GM23338 (cell line): ENCODE data around the gene OR2D3. TPM values are rescaled to one million over a fixed set of nuclear protein-coding genes. Genes with fewer than 3 reads are reported as not detected.

Experiments
- ATAC-seq: fragments of 200-7000 bp; cut with Tn5 transposase; 3 replicates; pipeline ENCODE4 v1.9.1; 2020
- DNase-seq: peaks from one replicate; pipeline ENCODE4 v3.0.0-alpha.2; 2015; ENCODE audit warnings: low spot score
- H2AFZ ChIP-seq: fragments of 200-600 bp; sonication (generic); 2 replicates; pipeline ENCODE4 v1.8.0; 2016; ENCODE audit warnings: antibody characterized with exemption, mild to moderate bottlenecking, moderate library complexity
- H3F3A ChIP-seq: fragments of 200-600 bp; sonication (generic); replicated peaks from 2 replicates; pipeline ENCODE4 v1.8.0; 2017; ENCODE audit warnings: antibody characterized with exemption, mixed run types, low read depth
- H3K27ac ChIP-seq: fragments of 200-600 bp; sonication (generic); 2 replicates; pipeline ENCODE4 v1.6.1; 2016; ENCODE audit warnings: low read depth
- H3K27me3 ChIP-seq: fragments of 200-600 bp; sonication (generic); 2 replicates; pipeline ENCODE4 v1.8.0; 2016; ENCODE audit warnings: mild to moderate bottlenecking, mixed run types, moderate library complexity; ENCODE audit not compliant: insufficient read depth
- H3K36me3 ChIP-seq: fragments of 200-600 bp; sonication (generic); 2 replicates; pipeline ENCODE4 v1.8.0; 2016; ENCODE audit warnings: mild to moderate bottlenecking; ENCODE audit not compliant: insufficient read depth
- H3K4me1 ChIP-seq: fragments of 200-600 bp; sonication (generic); 2 replicates; pipeline ENCODE4 v1.8.0; 2016; ENCODE audit warnings: mild to moderate bottlenecking, moderate library complexity; ENCODE audit not compliant: insufficient read depth
- H3K4me2 ChIP-seq: fragments of 200-600 bp; sonication (generic); 2 replicates; pipeline ENCODE4 v1.7.1; 2017; ENCODE audit warnings: mixed run types
- H3K4me3 ChIP-seq: fragments of 200-600 bp; sonication (generic); 2 replicates; pipeline ENCODE4 v1.6.1; 2016; ENCODE audit warnings: mixed run types
- H3K79me2 ChIP-seq: fragments of 200-600 bp; sonication (generic); replicated peaks from 2 replicates; pipeline ENCODE4 v1.8.0; 2017; ENCODE audit warnings: mild to moderate bottlenecking; ENCODE audit not compliant: insufficient read depth
- H3K9me2 ChIP-seq: fragments of 200-600 bp; sonication (generic); 2 replicates; pipeline ENCODE4 v1.8.0; 2017; ENCODE audit not compliant: insufficient read depth
- H4K20me1 ChIP-seq: fragments of 200-600 bp; sonication (generic); replicated peaks from 2 replicates; pipeline ENCODE4 v1.8.0; 2017; ENCODE audit warnings: mild to moderate bottlenecking; ENCODE audit not compliant: insufficient read depth
- H3K27ac Mint-ChIP-seq: 2 replicates; pipeline ENCODE4 v1.8.0; 2020; ENCODE audit warnings: inconsistent platforms, mild to moderate bottlenecking, moderate library complexity, mixed read lengths
- H3K27me3 Mint-ChIP-seq: 3 replicates; pipeline ENCODE4 v1.8.0; 2022; ENCODE audit warnings: low read depth, mild to moderate bottlenecking, moderate library complexity, mixed read lengths, inconsistent platforms; ENCODE audit not compliant: insufficient read depth, poor library complexity
- H3K36me3 Mint-ChIP-seq: 3 replicates; pipeline ENCODE4 v1.8.0; 2021; ENCODE audit warnings: low read depth, mild to moderate bottlenecking, inconsistent platforms, moderate library complexity, mixed read lengths
- H3K4me1 Mint-ChIP-seq: 3 replicates; pipeline ENCODE4 v1.8.0; 2020; ENCODE audit warnings: mild to moderate bottlenecking, inconsistent platforms, mixed read lengths
- H3K4me3 Mint-ChIP-seq: 3 replicates; pipeline ENCODE4 v1.8.0; 2021; ENCODE audit warnings: moderate library complexity, mild to moderate bottlenecking, inconsistent platforms, mixed read lengths
- H3K9me3 Mint-ChIP-seq: 3 replicates; pipeline ENCODE4 v1.8.0; 2020; ENCODE audit warnings: moderate library complexity, mild to moderate bottlenecking, inconsistent platforms, mixed read lengths
- CREB1 ChIP-seq: fragments of 250-450 bp; sonication (Bioruptor Pico); IDR thresholded peaks from 2 replicates; pipeline ENCODE4 v1.5.0; 2020; ENCODE audit warnings: low read depth, mild to moderate bottlenecking, moderate library complexity
- CTCF ChIP-seq, 2 experiments: fragments of 200-600 bp in 1 of 2; sonication (generic) in 1 of 2; conservative IDR thresholded peaks; 2 replicates each; pipeline versions ENCODE4 v1.5.1 to v1.6.1; 2016 to 2017; ENCODE audit warnings: antibody characterized with exemption in 2 of 2, low read depth in 2 of 2, mild to moderate bottlenecking in 2 of 2, moderate library complexity in 1 of 2
- EZH2 ChIP-seq: fragments of 200-600 bp; sonication (generic); IDR thresholded peaks from one replicate; pipeline ENCODE4 v1.8.0; 2017; ENCODE audit warnings: antibody characterized with exemption, mild to moderate bottlenecking, low read depth; ENCODE audit not compliant: unreplicated experiment
- EZH2phosphoT487 ChIP-seq: fragments of 200-600 bp; sonication (generic); IDR thresholded peaks from one replicate; pipeline ENCODE4 v1.8.1; 2018; ENCODE audit warnings: antibody characterized with exemption; ENCODE audit not compliant: unreplicated experiment
- JUNB ChIP-seq: IDR thresholded peaks from one replicate; pipeline ENCODE4 v1.6.1; 2016; ENCODE audit warnings: antibody characterized with exemption; ENCODE audit not compliant: unreplicated experiment
- NANOG ChIP-seq: IDR thresholded peaks from 2 replicates; pipeline ENCODE4 v1.6.1; 2016; ENCODE audit warnings: antibody characterized with exemption, borderline replicate concordance
- POLR2AphosphoS5 ChIP-seq: IDR thresholded peaks from 2 replicates; pipeline ENCODE4 v1.6.1; 2016; ENCODE audit warnings: antibody characterized with exemption, low read depth
- ZNF114 ChIP-seq: fragments of 250-450 bp; sonication (Bioruptor Pico); IDR thresholded peaks from 2 replicates; pipeline ENCODE4 v1.5.0; 2020; ENCODE audit warnings: mild to moderate bottlenecking, moderate library complexity
- ZNF331 ChIP-seq: fragments of 250-450 bp; sonication (Bioruptor Pico); IDR thresholded peaks from 2 replicates; pipeline ENCODE4 v1.5.0; 2020; ENCODE audit warnings: low read depth, mild to moderate bottlenecking, moderate library complexity
- polyA plus RNA-seq: library from polyadenylated mRNA; unstranded; fragments of >200 nt; fragmentation: Nextera tagmentation; extraction: Ambion mirVana; gene quantifications from 2 replicates; pipeline ENCODE4 v1.2.1, GENCODE V29; 2016
- total RNA-seq: library from RNA; depleted of rRNA; stranded (reverse); fragments of >200 nt; shearing (Covaris generic); gene quantifications from 2 replicates; pipeline ENCODE4 v1.2.3, GENCODE V29; 2014
- TF ChIP-seq, protein P1 (sequence below): fragments of 250-450 bp; sonication (Bioruptor Pico); IDR thresholded peaks from 2 replicates; pipeline ENCODE4 v1.5.0; 2020; ENCODE audit warnings: mild to moderate bottlenecking, moderate library complexity
- TF ChIP-seq, protein P2 (sequence below): IDR thresholded peaks from 2 replicates; pipeline ENCODE4 v1.6.1; 2016; ENCODE audit warnings: antibody characterized with exemption

OR2D3 gene
- total and polyA plus RNA-seq, 2 experiments from 2014 or later: 0.65 TPM; not detected in 1

DNA sequence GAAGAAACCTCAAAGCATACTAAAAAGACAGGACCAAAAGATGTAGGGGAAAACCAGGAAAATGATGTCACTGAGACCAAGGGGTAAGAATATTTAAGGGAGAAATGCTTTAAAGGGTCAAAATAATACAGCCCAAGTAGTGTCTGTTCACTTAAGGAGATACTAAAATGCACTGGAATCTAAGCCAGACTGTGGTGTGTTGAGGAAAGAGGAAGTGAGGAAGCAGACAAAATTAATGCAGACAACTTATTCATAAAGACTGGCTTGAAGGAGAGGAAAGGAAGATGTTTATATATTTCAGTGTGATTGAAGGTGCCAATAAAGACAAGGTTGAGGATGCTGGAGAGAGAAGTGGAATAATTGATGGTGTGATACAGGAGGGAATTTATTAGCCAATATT is 21.2 kb downstream of the OR2D3 start:
- peaks cover 20% of the 10 kb centered on the region; the same call in 1 of the 2 replicates for H3K36me3 ChIP-seq
- TF ChIP-seq NANOG: no peak
- no peak for TF ChIP-seq CTCF (conservative IDR thresholded peaks at IDR 0.05; ENCODE audit: low read depth in 2 of 2)
- TF ChIP-seq ZNF114 (CRISPR knock-in tag): no peak
- TF ChIP-seq, protein P1, sequence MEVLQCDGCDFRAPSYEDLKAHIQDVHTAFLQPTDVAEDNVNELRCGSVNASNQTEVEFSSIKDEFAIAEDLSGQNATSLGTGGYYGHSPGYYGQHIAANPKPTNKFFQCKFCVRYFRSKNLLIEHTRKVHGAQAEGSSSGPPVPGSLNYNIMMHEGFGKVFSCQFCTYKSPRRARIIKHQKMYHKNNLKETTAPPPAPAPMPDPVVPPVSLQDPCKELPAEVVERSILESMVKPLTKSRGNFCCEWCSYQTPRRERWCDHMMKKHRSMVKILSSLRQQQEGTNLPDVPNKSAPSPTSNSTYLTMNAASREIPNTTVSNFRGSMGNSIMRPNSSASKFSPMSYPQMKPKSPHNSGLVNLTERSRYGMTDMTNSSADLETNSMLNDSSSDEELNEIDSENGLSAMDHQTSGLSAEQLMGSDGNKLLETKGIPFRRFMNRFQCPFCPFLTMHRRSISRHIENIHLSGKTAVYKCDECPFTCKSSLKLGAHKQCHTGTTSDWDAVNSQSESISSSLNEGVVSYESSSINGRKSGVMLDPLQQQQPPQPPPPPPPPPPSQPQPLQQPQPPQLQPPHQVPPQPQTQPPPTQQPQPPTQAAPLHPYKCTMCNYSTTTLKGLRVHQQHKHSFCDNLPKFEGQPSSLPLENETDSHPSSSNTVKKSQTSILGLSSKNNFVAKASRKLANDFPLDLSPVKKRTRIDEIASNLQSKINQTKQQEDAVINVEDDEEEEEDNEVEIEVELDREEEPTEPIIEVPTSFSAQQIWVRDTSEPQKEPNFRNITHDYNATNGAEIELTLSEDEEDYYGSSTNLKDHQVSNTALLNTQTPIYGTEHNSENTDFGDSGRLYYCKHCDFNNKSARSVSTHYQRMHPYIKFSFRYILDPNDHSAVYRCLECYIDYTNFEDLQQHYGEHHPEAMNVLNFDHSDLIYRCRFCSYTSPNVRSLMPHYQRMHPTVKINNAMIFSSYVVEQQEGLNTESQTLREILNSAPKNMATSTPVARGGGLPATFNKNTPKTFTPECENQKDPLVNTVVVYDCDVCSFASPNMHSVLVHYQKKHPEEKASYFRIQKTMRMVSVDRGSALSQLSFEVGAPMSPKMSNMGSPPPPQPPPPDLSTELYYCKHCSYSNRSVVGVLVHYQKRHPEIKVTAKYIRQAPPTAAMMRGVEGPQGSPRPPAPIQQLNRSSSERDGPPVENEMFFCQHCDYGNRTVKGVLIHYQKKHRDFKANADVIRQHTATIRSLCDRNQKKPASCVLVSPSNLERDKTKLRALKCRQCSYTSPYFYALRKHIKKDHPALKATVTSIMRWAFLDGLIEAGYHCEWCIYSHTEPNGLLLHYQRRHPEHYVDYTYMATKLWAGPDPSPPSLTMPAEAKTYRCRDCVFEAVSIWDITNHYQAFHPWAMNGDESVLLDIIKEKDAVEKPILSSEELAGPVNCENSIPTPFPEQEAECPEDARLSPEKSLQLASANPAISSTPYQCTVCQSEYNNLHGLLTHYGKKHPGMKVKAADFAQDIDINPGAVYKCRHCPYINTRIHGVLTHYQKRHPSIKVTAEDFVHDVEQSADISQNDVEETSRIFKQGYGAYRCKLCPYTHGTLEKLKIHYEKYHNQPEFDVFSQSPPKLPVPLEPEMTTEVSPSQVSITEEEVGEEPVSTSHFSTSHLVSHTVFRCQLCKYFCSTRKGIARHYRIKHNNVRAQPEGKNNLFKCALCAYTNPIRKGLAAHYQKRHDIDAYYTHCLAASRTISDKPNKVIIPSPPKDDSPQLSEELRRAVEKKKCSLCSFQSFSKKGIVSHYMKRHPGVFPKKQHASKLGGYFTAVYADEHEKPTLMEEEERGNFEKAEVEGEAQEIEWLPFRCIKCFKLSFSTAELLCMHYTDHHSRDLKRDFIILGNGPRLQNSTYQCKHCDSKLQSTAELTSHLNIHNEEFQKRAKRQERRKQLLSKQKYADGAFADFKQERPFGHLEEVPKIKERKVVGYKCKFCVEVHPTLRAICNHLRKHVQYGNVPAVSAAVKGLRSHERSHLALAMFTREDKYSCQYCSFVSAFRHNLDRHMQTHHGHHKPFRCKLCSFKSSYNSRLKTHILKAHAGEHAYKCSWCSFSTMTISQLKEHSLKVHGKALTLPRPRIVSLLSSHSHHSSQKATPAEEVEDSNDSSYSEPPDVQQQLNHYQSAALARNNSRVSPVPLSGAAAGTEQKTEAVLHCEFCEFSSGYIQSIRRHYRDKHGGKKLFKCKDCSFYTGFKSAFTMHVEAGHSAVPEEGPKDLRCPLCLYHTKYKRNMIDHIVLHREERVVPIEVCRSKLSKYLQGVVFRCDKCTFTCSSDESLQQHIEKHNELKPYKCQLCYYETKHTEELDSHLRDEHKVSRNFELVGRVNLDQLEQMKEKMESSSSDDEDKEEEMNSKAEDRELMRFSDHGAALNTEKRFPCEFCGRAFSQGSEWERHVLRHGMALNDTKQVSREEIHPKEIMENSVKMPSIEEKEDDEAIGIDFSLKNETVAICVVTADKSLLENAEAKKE (CRISPR knock-in tag): no peak
- TF ChIP-seq POLR2AphosphoS5: no peak
- no peak for TF ChIP-seq CREB1 (CRISPR knock-in tag)
- no peak for TF ChIP-seq ZNF331
- no peak for TF ChIP-seq EZH2
- TF ChIP-seq, protein P2, sequence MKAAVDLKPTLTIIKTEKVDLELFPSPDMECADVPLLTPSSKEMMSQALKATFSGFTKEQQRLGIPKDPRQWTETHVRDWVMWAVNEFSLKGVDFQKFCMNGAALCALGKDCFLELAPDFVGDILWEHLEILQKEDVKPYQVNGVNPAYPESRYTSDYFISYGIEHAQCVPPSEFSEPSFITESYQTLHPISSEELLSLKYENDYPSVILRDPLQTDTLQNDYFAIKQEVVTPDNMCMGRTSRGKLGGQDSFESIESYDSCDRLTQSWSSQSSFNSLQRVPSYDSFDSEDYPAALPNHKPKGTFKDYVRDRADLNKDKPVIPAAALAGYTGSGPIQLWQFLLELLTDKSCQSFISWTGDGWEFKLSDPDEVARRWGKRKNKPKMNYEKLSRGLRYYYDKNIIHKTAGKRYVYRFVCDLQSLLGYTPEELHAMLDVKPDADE: no peak
- TF ChIP-seq EZH2phosphoT487: no peak
- no peak for TF ChIP-seq JUNB
- H3K27ac Mint-ChIP-seq: no peak overlapping the region

More for the DNA sequence above, 21.2 kb downstream of the OR2D3 start:
- Histone ChIP-seq H4K20me1 (no peaks in the 10 kb centered on the region; the same call in none of the 2 replicates), H3K4me3 (no peak overlapping the region), H3K27me3 (no peaks in the 10 kb centered on the region), H3K4me2 (no peak overlapping the region), H3F3A (no peaks in the 10 kb centered on the region), H3K27ac (no peak overlapping the region), H2AFZ (no peak overlapping the region), H3K9me2 (no peaks in the 10 kb centered on the region), H3K79me2 (no peaks in the 10 kb centered on the region; the same call in 1 of the 2 replicates), H3K4me1 (no peaks in the 10 kb centered on the region)
- no peaks in the 10 kb centered on the region for H3K4me1 Mint-ChIP-seq
- DNase-seq: no peak
- ATAC-seq: no peak
- no peak overlapping the region for H3K4me3 Mint-ChIP-seq
- H3K9me3 Mint-ChIP-seq: no peaks in the 10 kb centered on the region
- no peaks in the 10 kb centered on the region for H3K27me3 Mint-ChIP-seq
- H3K36me3 Mint-ChIP-seq: peaks cover 23% of the 10 kb centered on the region
